Measurements from ENCODE around the gene ATP11A.

ATP11A gene

GRCh38 chr13:112727581-112727980 is 37.7 kb downstream of the ATP11A start:
- Histone ChIP-seq H3K79me2 (ENCODE audit: low read length) (peaks cover 67% of the 10 kb centered on the region), H4K20me1 (ENCODE audit: insufficient read depth, low read length) (peaks cover 70% of the 10 kb centered on the region), H3K4me3 (ENCODE audit: low read length) (no peak overlapping the region)

GRCh38 chr13:112728375-112729126 is 38.7 kb downstream of the ATP11A start:
- no peaks in the 10 kb centered on the region for H3K27me3 ChIP-seq (ENCODE audit: low read depth, low read length)
- H3K36me3 ChIP-seq (replicated peaks; ENCODE audit: low read depth, low read length) = no peaks in the 10 kb centered on the region
- no peaks in the 10 kb centered on the region for H3K4me1 ChIP-seq (ENCODE audit: low read length)
- no peaks in the 10 kb centered on the region for H3K9me3 ChIP-seq (ENCODE audit: insufficient read depth, low read length)
- H4K20me1 ChIP-seq (ENCODE audit: insufficient read depth, low read length) = peaks cover 69% of the 10 kb centered on the region
- H3K9ac ChIP-seq (ENCODE audit: low read length) = no peak overlapping the region
- no peak overlapping the region for H3K4me2 ChIP-seq (ENCODE audit: low read length)
- H2AFZ ChIP-seq (ENCODE audit: low read depth, low read length) = no peak overlapping the region
- no peak overlapping the region for H3K4me3 ChIP-seq (ENCODE audit: low read length)
- peaks cover 71% of the 10 kb centered on the region for H3K79me2 ChIP-seq (ENCODE audit: low read length)
- no peak overlapping the region for H3K27ac ChIP-seq (ENCODE audit: low read length)
- no peak for TF ChIP-seq EZH2phosphoT487 (IDR thresholded peaks at IDR 0.05; ENCODE audit: low read depth)
- no peak for TF ChIP-seq CTCF (IDR thresholded peaks at IDR 0.05; ENCODE audit: low read depth, low read length)

More at GRCh38 chr13:112727581-112727980, 37.7 kb downstream of the ATP11A start:
- Histone ChIP-seq H3K36me3 (replicated peaks; ENCODE audit: low read depth, low read length) (no peaks in the 10 kb centered on the region), H3K4me1 (ENCODE audit: low read length) (no peaks in the 10 kb centered on the region), H3K4me2 (ENCODE audit: low read length) (no peak overlapping the region), H3K9me3 (ENCODE audit: insufficient read depth, low read length) (no peaks in the 10 kb centered on the region), H3K27me3 (ENCODE audit: low read depth, low read length) (no peaks in the 10 kb centered on the region), H2AFZ (ENCODE audit: low read depth, low read length) (no peak overlapping the region), H3K9ac (ENCODE audit: low read length) (no peak overlapping the region), H3K27ac (ENCODE audit: low read length) (no peak overlapping the region)
- no peak for TF ChIP-seq EZH2phosphoT487 (IDR thresholded peaks at IDR 0.05; ENCODE audit: low read depth)
- no peak for TF ChIP-seq CTCF (IDR thresholded peaks at IDR 0.05; ENCODE audit: low read depth, low read length)

- Histone ChIP-seq H3K9ac (ENCODE audit: low read length) (no peak overlapping the region), H3K4me3 (ENCODE audit: low read length) (no peak overlapping the region), H3K79me2 (ENCODE audit: low read length) (peaks cover 65% of the 10 kb centered on the region), H3K36me3 (replicated peaks; ENCODE audit: low read depth, low read length) (no peaks in the 10 kb centered on the region), H3K9me3 (ENCODE audit: insufficient read depth, low read length) (no peaks in the 10 kb centered on the region), H3K4me1 (ENCODE audit: low read length) (no peaks in the 10 kb centered on the region; the same call in 1 of the 2 replicates), H4K20me1 (ENCODE audit: insufficient read depth, low read length) (peaks cover 70% of the 10 kb centered on the region), H2AFZ (ENCODE audit: low read depth, low read length) (no peak overlapping the region), H3K4me2 (ENCODE audit: low read length) (no peak overlapping the region), H3K27ac (ENCODE audit: low read length) (no peak overlapping the region), H3K27me3 (ENCODE audit: low read depth, low read length) (no peaks in the 10 kb centered on the region)
- no peak for TF ChIP-seq CTCF (IDR thresholded peaks at IDR 0.05; ENCODE audit: low read depth, low read length)
- no peak for TF ChIP-seq EZH2phosphoT487 (IDR thresholded peaks at IDR 0.05; ENCODE audit: low read depth)
Measured at GRCh38 chr13:112729408-112729807, 39.6 kb downstream of the ATP11A start.

- H3K9me3 ChIP-seq (ENCODE audit: insufficient read depth, low read length) = no peaks in the 10 kb centered on the region
- no peaks in the 10 kb centered on the region for H3K36me3 ChIP-seq (replicated peaks; ENCODE audit: low read depth, low read length)
- no peak overlapping the region for H3K9ac ChIP-seq (ENCODE audit: low read length)
- no peak overlapping the region for H3K4me2 ChIP-seq (ENCODE audit: low read length)
- peaks cover 59% of the 10 kb centered on the region for H3K79me2 ChIP-seq (ENCODE audit: low read length)
- H3K4me3 ChIP-seq (ENCODE audit: low read length) = no peak overlapping the region
- H2AFZ ChIP-seq (ENCODE audit: low read depth, low read length) = no peak overlapping the region
- no peaks in the 10 kb centered on the region for H3K27me3 ChIP-seq (ENCODE audit: low read depth, low read length)
- no peaks in the 10 kb centered on the region; the same call in 1 of the 2 replicates for H3K4me1 ChIP-seq (ENCODE audit: low read length)
- no peak overlapping the region for H3K27ac ChIP-seq (ENCODE audit: low read length)
- TF ChIP-seq EZH2phosphoT487 (IDR thresholded peaks at IDR 0.05; ENCODE audit: low read depth) = no peak
- no peak for TF ChIP-seq CTCF (IDR thresholded peaks at IDR 0.05; ENCODE audit: low read depth, low read length)
- H4K20me1 ChIP-seq (ENCODE audit: insufficient read depth, low read length) = peaks cover 73% of the 10 kb centered on the region
Measured at GRCh38 chr13:112730157-112730671, 40.4 kb downstream of the ATP11A start.
